Measurements from ENCODE around the gene GNAT2. TPM values are rescaled to one million over a fixed set of nuclear protein-coding genes. Genes with fewer than 3 reads are reported as not detected.

GNAT2 gene
- total RNA-seq, 2 experiments from 2014 or later: 0.26 to 0.64 TPM

GRCh38 chr1:109603229-109603628 is 16.2 kb downstream of the GNAT2 start:
- no peaks in the 10 kb centered on the region for H3K9me3 Mint-ChIP-seq (ENCODE audit: low read depth)
- H3K4me1 Mint-ChIP-seq: peaks cover 20% of the 10 kb centered on the region
- no peak for DNase-seq
- intact Hi-C loops (cut with DNase I, micrococcal nuclease): no loop called here
- no peaks in the 10 kb centered on the region for H3K27me3 Mint-ChIP-seq
- POLR2A ChIA-PET: no interaction called here
- CTCF ChIA-PET: no interaction called here
- H3K27ac Mint-ChIP-seq: no peak overlapping the region
- H3K4me3 Mint-ChIP-seq: no peak overlapping the region
- peaks cover 2% of the 10 kb centered on the region for H3K36me3 Mint-ChIP-seq (ENCODE audit: low read depth)
- ATAC-seq: no peak

DNA sequence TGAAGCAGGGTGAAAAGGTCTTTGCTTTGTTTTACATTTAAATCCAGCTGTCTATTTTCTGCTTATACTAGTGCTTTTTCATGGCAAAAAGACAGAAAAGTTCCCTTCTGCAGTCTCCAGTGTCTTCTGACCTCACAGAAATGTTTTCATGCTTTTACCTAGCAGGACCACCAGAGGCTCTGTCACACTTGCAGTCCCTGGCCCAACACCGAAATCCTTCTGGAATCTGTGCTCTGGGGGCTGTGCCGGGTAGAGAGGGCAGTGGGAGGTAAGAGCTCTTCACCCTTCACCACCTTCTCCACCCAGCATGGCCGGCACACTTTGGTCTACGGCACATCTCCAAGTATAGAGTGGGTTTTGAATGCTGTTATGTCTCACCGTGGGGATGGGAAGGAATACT is 20.8 kb downstream of the GNAT2 start:
- Mint-ChIP-seq H3K9me3 (ENCODE audit: low read depth) (no peaks in the 10 kb centered on the region), H3K27ac (no peak overlapping the region), H3K4me1 (peaks cover 21% of the 10 kb centered on the region), H3K36me3 (ENCODE audit: low read depth) (peaks cover 7% of the 10 kb centered on the region), H3K27me3 (no peaks in the 10 kb centered on the region), H3K4me3 (no peak overlapping the region)
- no peak for DNase-seq
- CTCF ChIA-PET: interaction anchor here (0.6 to 4.0 kb wide), 3 partner anchors 32 to 291 kb away, joined by 3 to 18 read pairs (median 8); no protein-coding TSS in a partner anchor
- no peak for ATAC-seq
- intact Hi-C loops (cut with DNase I, micrococcal nuclease): loop anchor here (5.0 kb wide), 1 partner anchor 36 kb away; no protein-coding TSS in a partner anchor
- POLR2A ChIA-PET: no interaction called here

DNA sequence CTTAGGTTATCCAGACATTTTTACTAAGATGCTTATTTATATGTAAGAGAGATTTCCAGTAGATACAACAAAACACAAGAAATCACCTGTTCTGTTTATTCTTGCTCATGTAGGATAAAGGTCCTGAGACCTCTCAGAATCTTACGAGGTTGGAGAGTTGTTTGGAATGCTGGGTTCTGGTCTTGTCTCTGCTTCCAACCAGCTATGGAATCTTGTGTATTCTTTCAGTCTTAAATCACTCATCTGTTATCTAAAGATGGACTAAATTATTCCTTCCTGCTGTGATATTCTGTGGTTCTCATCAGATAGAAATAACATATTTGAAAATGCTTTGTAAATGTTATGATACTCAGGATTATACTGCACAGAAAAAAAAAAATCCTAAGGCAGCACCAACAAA is 21.3 kb downstream of the GNAT2 start:
- POLR2A ChIA-PET: no interaction called here
- DNase-seq (no peak), ATAC-seq (no peak)
- Mint-ChIP-seq H3K9me3 (ENCODE audit: low read depth) (no peaks in the 10 kb centered on the region), H3K4me3 (no peak overlapping the region), H3K36me3 (ENCODE audit: low read depth) (peaks cover 10% of the 10 kb centered on the region), H3K27me3 (no peaks in the 10 kb centered on the region), H3K27ac (no peak overlapping the region), H3K4me1 (peaks cover 16% of the 10 kb centered on the region)
- intact Hi-C loops (cut with DNase I, micrococcal nuclease): loop anchor here (5.0 kb wide), 1 partner anchor 36 kb away; no protein-coding TSS in a partner anchor
- CTCF ChIA-PET: interaction anchor here (0.6 to 4.0 kb wide), 3 partner anchors 32 to 290 kb away, joined by 3 to 18 read pairs (median 8); no protein-coding TSS in a partner anchor

- ChIA-PET POLR2A (interaction anchor here (0.7 kb wide), 1 partner anchor 431 kb away, joined by 3 read pairs; no protein-coding TSS in a partner anchor), CTCF (interaction anchor here (0.8 to 1.1 kb wide), 2 partner anchors 18 to 50 kb away, joined by 3 to 4 read pairs; no protein-coding TSS in a partner anchor)
Observed at GRCh38 chr1:109595531-109595930, 23.9 kb downstream of the GNAT2 start.

DNA sequence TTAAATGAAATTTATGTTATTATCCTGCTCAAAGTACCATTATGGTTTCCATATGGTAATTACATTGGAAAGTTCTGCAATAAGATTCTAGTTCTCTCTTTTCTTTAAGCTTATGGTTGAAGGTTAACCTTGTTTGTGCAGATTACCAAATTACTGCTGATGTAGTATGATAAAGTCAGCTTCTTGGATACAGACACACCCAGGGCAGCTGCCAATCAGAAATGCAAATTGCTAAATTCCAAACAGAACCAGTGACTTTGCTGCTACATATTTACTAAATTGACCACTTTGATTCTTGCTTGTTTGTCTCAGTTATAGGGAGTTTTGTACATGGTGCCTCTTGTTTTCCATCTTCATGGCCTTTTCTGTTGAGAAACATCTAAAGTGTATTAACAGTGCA is 26.5 kb downstream of the GNAT2 start:
- intact Hi-C loops (cut with DNase I, micrococcal nuclease): no loop called here
- Mint-ChIP-seq H3K4me1 (peaks cover 2% of the 10 kb centered on the region), H3K36me3 (ENCODE audit: low read depth) (peaks cover 20% of the 10 kb centered on the region), H3K9me3 (ENCODE audit: low read depth) (no peaks in the 10 kb centered on the region), H3K27me3 (no peaks in the 10 kb centered on the region), H3K4me3 (no peak overlapping the region), H3K27ac (no peak overlapping the region)
- ChIA-PET CTCF (no interaction called here), POLR2A (no interaction called here)
- ATAC-seq: no peak
- DNase-seq: no peak

More at GRCh38 chr1:109595531-109595930, 23.9 kb downstream of the GNAT2 start:
- ATAC-seq: no peak
- intact Hi-C loops (cut with DNase I, micrococcal nuclease): loop anchor here (5.0 kb wide), 1 partner anchor 33 kb away; no protein-coding TSS in a partner anchor
- Mint-ChIP-seq H3K36me3 (ENCODE audit: low read depth) (peaks cover 11% of the 10 kb centered on the region), H3K4me3 (no peak overlapping the region), H3K27ac (no peak overlapping the region), H3K27me3 (no peaks in the 10 kb centered on the region), H3K4me1 (peaks cover 2% of the 10 kb centered on the region), H3K9me3 (ENCODE audit: low read depth) (no peaks in the 10 kb centered on the region)
- DNase-seq: no peak

DNA sequence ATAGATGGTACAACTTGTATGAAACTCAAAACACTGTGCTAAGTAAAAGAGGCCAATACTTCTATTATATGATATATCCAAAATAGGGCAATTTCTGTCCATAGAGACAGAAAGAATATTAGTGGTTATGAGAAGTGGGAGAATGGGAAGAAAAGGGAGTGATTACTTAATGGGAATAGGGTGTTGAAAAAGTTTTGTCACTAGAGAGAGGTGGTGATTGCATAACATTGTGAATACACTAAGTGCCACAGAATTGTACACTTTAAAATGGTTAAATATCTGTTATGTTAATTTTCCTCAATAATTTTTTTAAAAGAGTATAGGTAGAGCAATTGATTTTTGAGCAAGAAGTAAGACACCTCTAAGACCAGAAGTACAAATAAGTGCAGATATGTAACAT is 29.7 kb downstream of the GNAT2 start:
- intact Hi-C loops (cut with DNase I, micrococcal nuclease): no loop called here
- no peak overlapping the region for H3K27ac Mint-ChIP-seq

DNA sequence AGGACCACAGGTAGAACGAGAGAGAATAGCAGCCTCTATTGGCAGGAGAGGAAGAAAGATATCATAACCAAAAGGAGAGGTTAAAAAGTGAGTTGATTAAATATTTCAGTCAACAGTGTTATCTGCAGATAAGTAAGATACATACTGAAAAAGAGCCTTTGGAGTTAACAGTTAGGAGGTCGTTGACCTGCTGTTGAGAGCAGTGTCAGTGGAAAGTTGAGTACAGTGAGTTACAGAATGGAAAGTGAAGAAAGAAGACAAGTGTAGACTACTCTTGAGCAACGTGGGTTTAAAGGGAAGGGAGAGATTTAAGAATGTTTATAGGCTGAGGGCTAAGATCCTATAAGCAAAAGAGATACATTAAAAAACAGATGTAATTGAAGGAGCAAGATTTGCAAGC is 30.2 kb downstream of the GNAT2 start:
- no peak for DNase-seq
- no peak for ATAC-seq
- Mint-ChIP-seq H3K9me3 (ENCODE audit: low read depth) (no peaks in the 10 kb centered on the region), H3K27ac (no peak overlapping the region), H3K36me3 (ENCODE audit: low read depth) (peaks cover 39% of the 10 kb centered on the region), H3K27me3 (no peaks in the 10 kb centered on the region), H3K4me3 (no peak overlapping the region), H3K4me1 (no peaks in the 10 kb centered on the region)
- POLR2A ChIA-PET: no interaction called here
- intact Hi-C loops (cut with DNase I, micrococcal nuclease): no loop called here
- CTCF ChIA-PET: no interaction called here

More for the DNA sequence above, 29.7 kb downstream of the GNAT2 start:
- ChIA-PET CTCF (interaction anchor here (0.8 to 1.8 kb wide), 3 partner anchors 10 to 310 kb away, joined by 3 to 6 read pairs (median 4); no protein-coding TSS in a partner anchor), POLR2A (no interaction called here)
- no peaks in the 10 kb centered on the region for H3K9me3 Mint-ChIP-seq (ENCODE audit: low read depth)
- no peak for DNase-seq
- H3K36me3 Mint-ChIP-seq (ENCODE audit: low read depth): peaks cover 37% of the 10 kb centered on the region
- H3K4me1 Mint-ChIP-seq: no peaks in the 10 kb centered on the region
- H3K27me3 Mint-ChIP-seq: no peaks in the 10 kb centered on the region
- ATAC-seq: no peak
- H3K4me3 Mint-ChIP-seq: no peak overlapping the region

DNA sequence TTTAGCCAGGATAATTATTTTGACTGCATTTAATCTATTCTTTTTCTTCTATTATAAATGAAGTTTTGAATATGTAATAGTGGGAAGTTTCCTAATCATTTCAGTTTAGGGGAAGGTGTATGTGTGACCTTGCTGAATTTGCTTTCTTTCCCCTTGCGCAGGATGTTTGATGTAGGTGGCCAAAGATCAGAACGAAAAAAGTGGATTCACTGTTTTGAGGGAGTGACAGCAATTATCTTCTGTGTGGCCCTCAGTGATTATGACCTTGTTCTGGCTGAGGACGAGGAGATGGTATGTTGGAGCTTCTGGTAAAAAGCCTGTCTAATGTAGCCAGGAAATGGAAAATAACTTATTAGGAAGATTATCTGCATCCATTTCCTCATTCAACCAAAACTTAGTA is 33.4 kb downstream of the GNAT2 start:
- DNase-seq (no peak), ATAC-seq (no peak)
- Mint-ChIP-seq H3K4me1 (no peaks in the 10 kb centered on the region), H3K4me3 (no peak overlapping the region), H3K9me3 (ENCODE audit: low read depth) (no peaks in the 10 kb centered on the region), H3K36me3 (ENCODE audit: low read depth) (peaks cover 45% of the 10 kb centered on the region), H3K27ac (no peak overlapping the region), H3K27me3 (no peaks in the 10 kb centered on the region)
- ChIA-PET CTCF (interaction anchor here (0.7 kb wide), 3 partner anchors 71 to 187 kb away, joined by 3 read pairs; no protein-coding TSS in a partner anchor), POLR2A (no interaction called here)
- intact Hi-C loops (cut with DNase I, micrococcal nuclease): no loop called here

DNA sequence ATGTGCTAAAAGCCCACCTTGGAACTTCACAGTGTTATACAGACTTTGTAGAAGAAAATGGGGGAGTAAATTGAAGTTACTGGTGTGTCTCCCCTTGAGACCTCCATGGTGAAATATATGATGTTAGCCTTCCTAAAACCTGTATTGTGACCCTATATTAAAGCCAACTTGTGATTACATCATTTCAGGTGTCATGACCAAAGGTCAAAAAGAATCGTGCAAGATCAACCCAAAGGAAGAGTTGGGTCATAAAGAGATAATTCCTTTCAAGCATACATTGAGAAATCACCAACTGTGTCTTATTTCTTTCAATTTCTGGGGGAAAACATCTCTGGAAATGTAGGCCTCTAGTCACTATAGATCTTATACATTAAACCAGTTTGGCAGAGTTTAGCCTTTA is 34.6 kb downstream of the GNAT2 start:
- Mint-ChIP-seq H3K36me3 (ENCODE audit: low read depth) (peaks cover 54% of the 10 kb centered on the region), H3K9me3 (ENCODE audit: low read depth) (no peaks in the 10 kb centered on the region), H3K4me1 (no peaks in the 10 kb centered on the region), H3K4me3 (no peak overlapping the region), H3K27ac (no peak overlapping the region), H3K27me3 (no peaks in the 10 kb centered on the region)
- ChIA-PET CTCF (no interaction called here), POLR2A (no interaction called here)
- no peak for ATAC-seq
- intact Hi-C loops (cut with DNase I, micrococcal nuclease): no loop called here
- DNase-seq: no peak

- Mint-ChIP-seq H3K36me3 (ENCODE audit: low read depth) (peaks cover 47% of the 10 kb centered on the region), H3K27ac (no peak overlapping the region), H3K27me3 (no peaks in the 10 kb centered on the region), H3K4me1 (peaks cover 3% of the 10 kb centered on the region), H3K4me3 (no peak overlapping the region), H3K9me3 (ENCODE audit: low read depth) (no peaks in the 10 kb centered on the region)
- intact Hi-C loops (cut with DNase I, micrococcal nuclease): no loop called here
- CTCF ChIA-PET: no interaction called here
- ATAC-seq: no peak
- POLR2A ChIA-PET: no interaction called here
- DNase-seq: no peak
Observed at GRCh38 chr1:109582021-109582420, 37.4 kb downstream of the GNAT2 start.

- no peak overlapping the region for H3K27ac Mint-ChIP-seq
Observed at GRCh38 chr1:109579491-109579890, 39.9 kb downstream of the GNAT2 start.

GRCh38 chr1:109578947-109579443 is 40.4 kb downstream of the GNAT2 start:
- intact Hi-C loops (cut with DNase I, micrococcal nuclease): no loop called here
- Mint-ChIP-seq H3K4me3 (no peak overlapping the region), H3K27me3 (no peaks in the 10 kb centered on the region), H3K9me3 (ENCODE audit: low read depth) (no peaks in the 10 kb centered on the region), H3K4me1 (peaks cover 3% of the 10 kb centered on the region), H3K36me3 (ENCODE audit: low read depth) (peaks cover 37% of the 10 kb centered on the region), H3K27ac (peak overlapping the region; percentile 14)
- DNase-seq (no peak), ATAC-seq (no peak)
- POLR2A ChIA-PET: no interaction called here
- CTCF ChIA-PET: interaction anchor here (0.7 kb wide), 1 partner anchor 37 kb away, joined by 3 read pairs; no protein-coding TSS in a partner anchor

More at GRCh38 chr1:109579491-109579890, 39.9 kb downstream of the GNAT2 start:
- POLR2A ChIA-PET: no interaction called here
- no peak for DNase-seq
- Mint-ChIP-seq H3K36me3 (ENCODE audit: low read depth) (peaks cover 39% of the 10 kb centered on the region), H3K9me3 (ENCODE audit: low read depth) (no peaks in the 10 kb centered on the region), H3K4me1 (peaks cover 3% of the 10 kb centered on the region), H3K4me3 (no peak overlapping the region), H3K27me3 (no peaks in the 10 kb centered on the region)
- CTCF ChIA-PET: interaction anchor here (0.7 to 2.0 kb wide), 2 partner anchors 34 to 36 kb away, joined by 3 to 6 read pairs; no protein-coding TSS in a partner anchor
- intact Hi-C loops (cut with DNase I, micrococcal nuclease): no loop called here
- ATAC-seq: no peak

All from activated CD4-positive, alpha-beta T cell treated with anti-CD3 and anti-CD28 coated beads for 36 hours (primary cell).